NT2/D1 (cell line): ENCODE results near the gene MT1B.

Experiments
- SUZ12 ChIP-seq: IDR thresholded peaks from 2 replicates; pipeline ENCODE4 v1.6.1; 2011; ENCODE audit not compliant: insufficient read length, insufficient read depth; ENCODE audit errors: extremely low read depth
- YY1 ChIP-seq: IDR thresholded peaks from 2 replicates; pipeline ENCODE4 v1.6.1; 2011; ENCODE audit not compliant: insufficient read length, insufficient read depth
- ZNF274 ChIP-seq: IDR thresholded peaks from 2 replicates; pipeline ENCODE4 v1.6.1; 2011; ENCODE audit warnings: mild to moderate bottlenecking, low read depth, low read length

DNA sequence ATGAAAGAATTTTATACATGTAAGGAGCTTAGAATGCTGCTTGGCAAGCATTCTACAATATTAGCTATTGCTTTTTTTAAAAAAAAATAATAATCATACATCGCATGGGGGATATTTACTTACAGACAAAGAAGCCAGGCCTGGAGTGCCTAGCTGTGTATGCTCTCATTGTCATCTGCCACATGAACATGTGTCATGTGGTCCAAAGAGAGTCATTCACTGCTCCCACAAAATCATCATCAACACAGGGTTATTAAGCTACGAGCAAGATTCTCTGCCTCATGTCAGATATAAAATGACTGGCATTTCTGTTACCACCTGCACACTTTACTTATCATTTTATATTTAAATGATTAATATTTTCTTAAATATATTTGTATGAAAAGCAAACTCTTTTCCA, 28.0 kb upstream of the MT1B start:
- no peak for TF ChIP-seq ZNF274
- TF ChIP-seq YY1 = no peak
- TF ChIP-seq SUZ12 = no peak
